Panc1 (cell line): Measurements from ENCODE around the gene RIC1.

Source experiments
- CTCF ChIP-seq: fragments of 450-650 bp; IDR thresholded peaks from 2 replicates; pipeline ENCODE4 v1.5.1; 2017; ENCODE audit warnings: mild to moderate bottlenecking
- POLR2AphosphoS5 ChIP-seq: IDR thresholded peaks from 2 replicates; pipeline ENCODE4 v1.6.1; 2012; ENCODE audit warnings: mild to moderate bottlenecking, low read depth, low read length, moderate library complexity
- REST ChIP-seq, 2 experiments: IDR thresholded peaks; 2 replicates each; pipeline ENCODE4 v1.6.1; 2011 to 2012; ENCODE audit warnings: low read depth in 2 of 2, control low read depth in 1 of 2, low read length in 1 of 2, mild to moderate bottlenecking in 1 of 2, moderate library complexity in 1 of 2; ENCODE audit not compliant: insufficient read depth in 1 of 2
- SIN3A ChIP-seq: IDR thresholded peaks from 2 replicates; pipeline ENCODE4 v1.6.1; 2012; ENCODE audit warnings: low read depth, mild to moderate bottlenecking, low read length, moderate library complexity, borderline replicate concordance; ENCODE audit not compliant: insufficient read depth
- TCF7L2 ChIP-seq: IDR thresholded peaks from 2 replicates; pipeline ENCODE4 v1.6.1; 2011; ENCODE audit warnings: mild to moderate bottlenecking, low read depth, low read length, inconsistent platforms

GRCh38 chr9:5805478-5805877, 176.6 kb downstream of the RIC1 start:
- TF ChIP-seq CTCF (no peak), TCF7L2 (no peak), REST (IDR thresholded peaks at IDR 0.05; ENCODE audit: insufficient read depth in 1 of 2, low read depth in 2 of 2, low read length in 1 of 2) (no peak), SIN3A (no peak), POLR2AphosphoS5 (no peak)
